RWPE2 (cell line): ENCODE results near the gene EIF3I.

Experiments used
- ATAC-seq: fragments of 200-7000 bp; cut with Tn5 transposase; 3 replicates; pipeline ENCODE4 v1.9.1; 2021; ENCODE audit warnings: low read depth
- DNase-seq: peaks from one replicate; pipeline ENCODE4 v3.0.0-alpha.2; 2020; ENCODE audit warnings: low spot score
- H3K27ac ChIP-seq: fragments of 450-650 bp; 2 replicates; pipeline ENCODE4 v1.5.1; 2017; ENCODE audit warnings: mild to moderate bottlenecking; ENCODE audit not compliant: poor library complexity, severe bottlenecking
- H3K27me3 ChIP-seq: fragments of 250-450 bp; sonication (Bioruptor Pico); 2 replicates; pipeline ENCODE4 v1.5.1; 2021; ENCODE audit warnings: mild to moderate bottlenecking, moderate library complexity; ENCODE audit not compliant: insufficient read depth, poor library complexity, severe bottlenecking
- H3K36me3 ChIP-seq: fragments of 250-450 bp; sonication (Bioruptor Pico); 2 replicates; pipeline ENCODE4 v1.5.1; 2020; ENCODE audit warnings: low read depth, mild to moderate bottlenecking, moderate library complexity
- H3K4me1 ChIP-seq: fragments of 250-450 bp; sonication (Bioruptor Pico); 2 replicates; pipeline ENCODE4 v1.5.1; 2021; ENCODE audit warnings: mild to moderate bottlenecking, moderate library complexity; ENCODE audit not compliant: insufficient read depth, poor library complexity, severe bottlenecking
- H3K4me3 ChIP-seq: fragments of 250-450 bp; sonication (Bioruptor Pico); 2 replicates; pipeline ENCODE4 v1.5.1; 2021; ENCODE audit warnings: mild to moderate bottlenecking, moderate library complexity; ENCODE audit not compliant: severe bottlenecking
- H3K9me3 ChIP-seq: fragments of 250-450 bp; sonication (Bioruptor Pico); 2 replicates; pipeline ENCODE4 v1.5.1; 2021; ENCODE audit warnings: mild to moderate bottlenecking, moderate library complexity; ENCODE audit not compliant: severe bottlenecking
- CTCF ChIP-seq: fragments of 450-650 bp; IDR thresholded peaks from one replicate; pipeline ENCODE4 v1.5.1; 2017; ENCODE audit warnings: mild to moderate bottlenecking, moderate library complexity; ENCODE audit not compliant: poor library complexity, severe bottlenecking

Gene EIF3I

GRCh38 chr1:32197074-32197473 lies 25.1 kb upstream of the EIF3I start:
- no peak for TF ChIP-seq CTCF
- Histone ChIP-seq H3K9me3 (no peaks in the 10 kb centered on the region), H3K4me1 (no peaks in the 10 kb centered on the region), H3K27me3 (no peaks in the 10 kb centered on the region), H3K4me3 (no peak overlapping the region), H3K36me3 (peaks cover 50% of the 10 kb centered on the region), H3K27ac (no peak overlapping the region)
- ATAC-seq (no peak; the same call in 2 of the 3 replicates), DNase-seq (no peak)

- no peaks in the 10 kb centered on the region for H3K4me1 ChIP-seq
- no peaks in the 10 kb centered on the region for H3K27me3 ChIP-seq
- ATAC-seq, result no peak
Observed at GRCh38 chr1:32197837-32198236, 24.4 kb upstream of the EIF3I start.

GRCh38 chr1:32198237-32199042 lies 23.8 kb upstream of the EIF3I start:
- Histone ChIP-seq H3K27ac (no peak overlapping the region), H3K36me3 (peaks cover 36% of the 10 kb centered on the region), H3K9me3 (no peaks in the 10 kb centered on the region), H3K4me3 (no peak overlapping the region), H3K27me3 (no peaks in the 10 kb centered on the region), H3K4me1 (no peaks in the 10 kb centered on the region)
- no peak for ATAC-seq
- DNase-seq, result no peak
- no peak for TF ChIP-seq CTCF

More at GRCh38 chr1:32197837-32198236, 24.4 kb upstream of the EIF3I start:
- Histone ChIP-seq H3K4me3 (no peak overlapping the region), H3K36me3 (peaks cover 42% of the 10 kb centered on the region), H3K9me3 (no peaks in the 10 kb centered on the region), H3K27ac (no peak overlapping the region)
- TF ChIP-seq CTCF, result no peak
- no peak for DNase-seq

GRCh38 chr1:32199043-32199716 lies 23.0 kb upstream of the EIF3I start:
- H3K27me3 ChIP-seq, result no peaks in the 10 kb centered on the region
- H3K4me1 ChIP-seq, result no peaks in the 10 kb centered on the region
- TF ChIP-seq CTCF, result no peak
- H3K27ac ChIP-seq, result peak overlapping the region; percentile 18
- no peak overlapping the region for H3K4me3 ChIP-seq
- ATAC-seq (no peak), DNase-seq (no peak)
- H3K36me3 ChIP-seq, result peaks cover 28% of the 10 kb centered on the region
- no peaks in the 10 kb centered on the region for H3K9me3 ChIP-seq

GRCh38 chr1:32199717-32200072 lies 22.5 kb upstream of the EIF3I start:
- Histone ChIP-seq H3K36me3 (peaks cover 23% of the 10 kb centered on the region), H3K4me3 (no peak overlapping the region), H3K27me3 (no peaks in the 10 kb centered on the region), H3K4me1 (no peaks in the 10 kb centered on the region), H3K27ac (peak overlapping the region; percentile 18), H3K9me3 (no peaks in the 10 kb centered on the region)
- no peak for TF ChIP-seq CTCF
- ATAC-seq (no peak; the same call in 2 of the 3 replicates), DNase-seq (no peak)
